B cell (primary cell): ENCODE measurements around the gene CEP120. TPM values are rescaled to one million over a fixed set of nuclear protein-coding genes. Genes with fewer than 3 reads are reported as not detected.

Experiments used
- ATAC-seq: fragments of 200-7000 bp; cut with Tn5 transposase; one replicate; pipeline ENCODE4 v1.10.0; 2021; ENCODE audit warnings: low read depth, mild to moderate bottlenecking, moderate number of reproducible peaks, moderate library complexity
- CTCF ChIA-PET: fragments of 350-600 bp; sonication (Branson Sonifier 250); formaldehyde crosslinking; loops from one replicate; lab custom pipeline; 2021; ENCODE audit warnings: antibody characterized with exemption, inconsistent platforms; lab: Charles Lee
- POLR2A ChIA-PET: fragments of 350-600 bp; sonication (Branson Sonifier 250); formaldehyde crosslinking; loops from one replicate; lab custom pipeline; 2021; ENCODE audit warnings: antibody characterized with exemption; lab: Charles Lee
- DNase-seq: peaks from one replicate; pipeline ENCODE4 v3.0.0; 2013
- H2AFZ ChIP-seq: 2 replicates; pipeline ENCODE4 v1.6.1; 2012; ENCODE audit warnings: mild to moderate bottlenecking, low read depth, low read length; ENCODE audit not compliant: insufficient read depth, poor library complexity, severe bottlenecking
- H3K27ac ChIP-seq, 2 donors: 1 replicate in 1 of 2; 2 replicates in 1 of 2; pipeline ENCODE4 v1.5.1; 2012 to 2013; ENCODE audit warnings: low read length in 2 of 2, mild to moderate bottlenecking in 2 of 2, moderate library complexity in 1 of 2
- H3K27me3 ChIP-seq, 4 experiments: fragments of 200-600 bp in 1 of 4; sonication (generic) in 1 of 4; replicated peaks in 1 of 4; 1 replicate in 2 of 4; 2 replicates in 2 of 4; pipeline versions ENCODE4 v1.6.1 to v1.7.0; 2013 to 2016; ENCODE audit warnings: low read length in 3 of 4, mild to moderate bottlenecking in 2 of 4, mixed read lengths in 1 of 4, moderate library complexity in 1 of 4; ENCODE audit not compliant: insufficient read depth in 4 of 4, control insufficient read depth in 3 of 4; ENCODE audit errors: control extremely low read depth in 1 of 4
- H3K36me3 ChIP-seq, 2 experiments: replicated peaks in 1 of 2; 1 replicate in 1 of 2; 2 replicates in 1 of 2; pipeline versions ENCODE4 v1.6.1 to v1.7.1; 2013; ENCODE audit warnings: low read length in 1 of 2; ENCODE audit not compliant: insufficient read depth in 2 of 2, control insufficient read depth in 1 of 2; ENCODE audit errors: control extremely low read depth in 1 of 2, extremely low read depth in 1 of 2
- H3K4me1 ChIP-seq, 2 donors: fragments of 200-600 bp in 1 of 2; sonication (generic) in 1 of 2; 1 replicate in 1 of 2; 2 replicates in 1 of 2; pipeline versions ENCODE4 v1.5.1 to v1.6.1; 2013 to 2017; ENCODE audit warnings: low read length in 2 of 2; ENCODE audit not compliant: control insufficient read depth in 2 of 2, insufficient read depth in 2 of 2
- H3K4me2 ChIP-seq: replicated peaks from 2 replicates; pipeline ENCODE3; 2012; ENCODE audit warnings: mild to moderate bottlenecking, low read depth, low read length; ENCODE audit not compliant: poor library complexity, severe bottlenecking
- H3K4me3 ChIP-seq, 5 experiments: fragments of 200-600 bp in 1 of 5; sonication (generic) in 1 of 5; 1 replicate in 3 of 5; 2 replicates in 2 of 5; pipeline versions ENCODE4 v1.5.1 to v1.7.0; 2011 to 2016; ENCODE audit warnings: low read length in 4 of 5, mild to moderate bottlenecking in 4 of 5, low read depth in 2 of 5, control low read depth in 1 of 5, moderate library complexity in 1 of 5; ENCODE audit not compliant: insufficient read depth in 1 of 5; ENCODE audit errors: control extremely low read depth in 1 of 5, extremely low read depth in 1 of 5
- H3K79me2 ChIP-seq: fragments of 200-600 bp; sonication (generic); one replicate; pipeline ENCODE4 v1.6.0; 2016; ENCODE audit warnings: low read length; ENCODE audit not compliant: control insufficient read depth, insufficient read depth
- H3K9ac ChIP-seq: fragments of 200-600 bp; sonication (generic); 2 replicates; pipeline ENCODE4 v1.6.1; 2017; ENCODE audit warnings: mild to moderate bottlenecking, low read length, moderate library complexity
- H3K9me3 ChIP-seq, 3 donors: one replicate each; pipeline versions ENCODE4 v1.6.1 to v1.7.1; 2013; ENCODE audit warnings: low read length in 2 of 3; ENCODE audit not compliant: control insufficient read depth in 2 of 3, insufficient read depth in 1 of 3; ENCODE audit errors: control extremely low read depth in 1 of 3
- H4K20me1 ChIP-seq: 2 replicates; pipeline ENCODE4 v1.6.0; 2012; ENCODE audit warnings: mild to moderate bottlenecking, low read length; ENCODE audit not compliant: insufficient read depth, control insufficient read depth, poor library complexity, severe bottlenecking
- H3K27ac Mint-ChIP-seq: one replicate; pipeline ENCODE4 v1.8.0; 2021; ENCODE audit warnings: mixed read lengths
- H3K27me3 Mint-ChIP-seq: one replicate; pipeline ENCODE4 v1.8.0; 2021; ENCODE audit warnings: mixed read lengths
- H3K4me1 Mint-ChIP-seq: one replicate; pipeline ENCODE4 v1.8.0; 2021; ENCODE audit warnings: mixed read lengths
- H3K4me3 Mint-ChIP-seq: one replicate; pipeline ENCODE4 v1.8.0; 2021; ENCODE audit warnings: mixed read lengths
- H3K9me3 Mint-ChIP-seq: one replicate; pipeline ENCODE4 v1.8.0; 2022; ENCODE audit warnings: mixed read lengths; ENCODE audit not compliant: insufficient read depth
- CTCF ChIP-seq: fragments of 200-600 bp; IDR thresholded peaks from one replicate; pipeline ENCODE4 v1.8.0; 2022; ENCODE audit warnings: antibody characterized with exemption, mild to moderate bottlenecking
- EZH2 ChIP-seq: IDR thresholded peaks from 2 replicates; pipeline ENCODE4 v1.6.1; 2012; ENCODE audit warnings: borderline replicate concordance, low read depth, mild to moderate bottlenecking, moderate library complexity, low read length; ENCODE audit not compliant: insufficient read depth, poor library complexity, severe bottlenecking
- WGBS: methylation state at CpG from one replicate; pipeline ENCODE4 v1.1.5; 2013; ENCODE audit warnings: missing lambda C conversion rate; ENCODE audit not compliant: insufficient coverage; 5-methylcytosine and 5-hydroxymethylcytosine counted together
- intact Hi-C: fragments of 100-400 bp; cut with micrococcal nuclease; formaldehyde crosslinking; loops from one replicate; pipeline ENCODE4 v1.10.0; 2022
- polyA plus RNA-seq: library from polyadenylated mRNA; depleted of rRNA; stranded (reverse); fragments of >200 nt; gene quantifications from 2 replicates; pipeline ENCODE4 v1.2.3, GENCODE V29; 2012
- total RNA-seq, 2 donors: library from RNA; stranded (reverse); fragments of 120-200 nt in 1 of 2; gene quantifications; 1 replicate in 1 of 2; 2 replicates in 1 of 2; pipeline versions ENCODE4 v1.2.3 to v1.2.4, GENCODE V29; 2013 to 2022

Gene CEP120
- total and polyA plus RNA-seq, 2 donors (not counting 1 experiment from before 2014, with no cell fraction given): 15.7 to 89.7 TPM

- peaks cover 2% of the 10 kb centered on the region for H3K27me3 Mint-ChIP-seq
These were observed 15.0 kb upstream of the CEP120 start for GRCh38 chr5:123438244-123438643.

GRCh38 chr5:123436201-123436600 lies 13.0 kb upstream of the CEP120 start:
- Mint-ChIP-seq H3K27ac (no peak overlapping the region), H3K4me1 (no peaks in the 10 kb centered on the region), H3K27me3 (peaks cover 2% of the 10 kb centered on the region), H3K4me3 (no peak overlapping the region), H3K9me3 (no peaks in the 10 kb centered on the region)
- no peak overlapping the region for H2AFZ ChIP-seq
- TF ChIP-seq EZH2 (no peak), CTCF (no peak)
- H3K27me3 ChIP-seq: no peaks in the 10 kb centered on the region
- intact Hi-C loops: no loop called here
- DNase-seq: no peak
- ChIA-PET CTCF (interaction anchor here (1.2 kb wide), 1 partner anchor 13 kb away, joined by 4 read pairs; no protein-coding TSS in a partner anchor), POLR2A (no interaction called here)
- no peak overlapping the region for H3K4me3 ChIP-seq
- ATAC-seq: no peak
- WGBS: no CpG with 5 or more reads among the region's 1 CpG
- no peak overlapping the region for H3K4me2 ChIP-seq
- no peak overlapping the region for H3K9ac ChIP-seq
- no peaks in the 10 kb centered on the region for H3K9me3 ChIP-seq
- no peaks in the 10 kb centered on the region for H4K20me1 ChIP-seq
- H3K79me2 ChIP-seq: no peaks in the 10 kb centered on the region
- no peak overlapping the region for H3K27ac ChIP-seq
- H3K4me1 ChIP-seq: no peaks in the 10 kb centered on the region
- no peaks in the 10 kb centered on the region for H3K36me3 ChIP-seq

More at GRCh38 chr5:123438244-123438643, 15.0 kb upstream of the CEP120 start:
- Mint-ChIP-seq H3K4me1 (peaks cover 1% of the 10 kb centered on the region), H3K4me3 (no peak overlapping the region), H3K9me3 (no peaks in the 10 kb centered on the region), H3K27ac (no peak overlapping the region)
- ChIA-PET CTCF (no interaction called here), POLR2A (no interaction called here)
- Histone ChIP-seq H3K4me3 (no peak overlapping the region), H3K4me1 (no peaks in the 10 kb centered on the region), H3K36me3 (no peaks in the 10 kb centered on the region), H3K4me2 (no peak overlapping the region), H4K20me1 (no peaks in the 10 kb centered on the region), H3K79me2 (no peaks in the 10 kb centered on the region), H3K27ac (no peak overlapping the region), H3K9ac (no peak overlapping the region), H3K27me3 (no peaks in the 10 kb centered on the region), H3K9me3 (no peaks in the 10 kb centered on the region), H2AFZ (no peak overlapping the region)
- 68% methylated on average over 2 of the region's 2 CpGs for WGBS
- TF ChIP-seq CTCF (no peak), EZH2 (no peak)
- ATAC-seq: no peak
- intact Hi-C loops: no loop called here
- no peak for DNase-seq
